Adipocyte (in vitro differentiated cells): ENCODE results near the gene NFS1.
A peak's percentile ranks its signal among the peaks of the same experiment; 100 is the strongest.

Source experiments
- DNase-seq: peaks from one replicate; pipeline ENCODE4 v3.0.0-alpha.2; 2015; ENCODE audit warnings: low read depth
- H3K27me3 ChIP-seq: replicated peaks from 2 replicates; pipeline ENCODE4 v1.7.0; 2013; ENCODE audit warnings: mild to moderate bottlenecking, low read length, moderate library complexity; ENCODE audit not compliant: control insufficient read depth, insufficient read depth
- H3K36me3 ChIP-seq: 2 replicates; pipeline ENCODE4 v1.7.0; 2013; ENCODE audit warnings: low read length, mild to moderate bottlenecking, moderate library complexity; ENCODE audit not compliant: control insufficient read depth, insufficient read depth, severe bottlenecking
- H3K4me1 ChIP-seq: 2 replicates; pipeline ENCODE4 v1.7.0; 2013; ENCODE audit warnings: mild to moderate bottlenecking, low read length, moderate library complexity; ENCODE audit not compliant: control insufficient read depth, insufficient read depth
- H3K4me3 ChIP-seq: 2 replicates; pipeline ENCODE4 v1.7.0; 2013; ENCODE audit warnings: mild to moderate bottlenecking, low read length, moderate library complexity
- H3K9ac ChIP-seq: 2 replicates; pipeline ENCODE4 v1.7.0; 2013; ENCODE audit warnings: mild to moderate bottlenecking, low read length, moderate library complexity
- H3K9me3 ChIP-seq: 2 replicates; pipeline ENCODE4 v1.7.0; 2013; ENCODE audit warnings: mild to moderate bottlenecking, low read length, moderate library complexity; ENCODE audit not compliant: control insufficient read depth

NFS1 gene

GRCh38 chr20:35663516-35664465 lies 35.4 kb downstream of the NFS1 start:
- no peaks in the 10 kb centered on the region for H3K27me3 ChIP-seq
- peaks cover 30% of the 10 kb centered on the region for H3K4me1 ChIP-seq
- peak; percentile 53 for DNase-seq
- H3K9ac ChIP-seq: peak overlapping the region; percentile 98
- no peaks in the 10 kb centered on the region for H3K9me3 ChIP-seq
- peaks cover 9% of the 10 kb centered on the region for H3K36me3 ChIP-seq
- peak overlapping the region; percentile 96 for H3K4me3 ChIP-seq

- no peaks in the 10 kb centered on the region for H3K9me3 ChIP-seq
- H3K4me3 ChIP-seq: peak overlapping the region; percentile 96
- H3K27me3 ChIP-seq: no peaks in the 10 kb centered on the region
- H3K9ac ChIP-seq: no peak overlapping the region
- no peak for DNase-seq
- no peaks in the 10 kb centered on the region for H3K36me3 ChIP-seq
- H3K4me1 ChIP-seq: peaks cover 30% of the 10 kb centered on the region
Measured at GRCh38 chr20:35662551-35662950, 36.6 kb downstream of the NFS1 start.

GRCh38 chr20:35661908-35662307 lies 37.2 kb downstream of the NFS1 start:
- no peak for DNase-seq
- Histone ChIP-seq H3K27me3 (no peaks in the 10 kb centered on the region), H3K4me3 (peak overlapping the region; percentile 96), H3K4me1 (peaks cover 30% of the 10 kb centered on the region), H3K36me3 (no peaks in the 10 kb centered on the region), H3K9ac (no peak overlapping the region), H3K9me3 (no peaks in the 10 kb centered on the region)

GRCh38 chr20:35661053-35661452 lies 38.1 kb downstream of the NFS1 start:
- Histone ChIP-seq H3K4me1 (peaks cover 30% of the 10 kb centered on the region), H3K9ac (peak overlapping the region; percentile 6), H3K27me3 (no peaks in the 10 kb centered on the region), H3K36me3 (no peaks in the 10 kb centered on the region), H3K9me3 (no peaks in the 10 kb centered on the region), H3K4me3 (peak overlapping the region; percentile 96)
- no peak for DNase-seq

DNA sequence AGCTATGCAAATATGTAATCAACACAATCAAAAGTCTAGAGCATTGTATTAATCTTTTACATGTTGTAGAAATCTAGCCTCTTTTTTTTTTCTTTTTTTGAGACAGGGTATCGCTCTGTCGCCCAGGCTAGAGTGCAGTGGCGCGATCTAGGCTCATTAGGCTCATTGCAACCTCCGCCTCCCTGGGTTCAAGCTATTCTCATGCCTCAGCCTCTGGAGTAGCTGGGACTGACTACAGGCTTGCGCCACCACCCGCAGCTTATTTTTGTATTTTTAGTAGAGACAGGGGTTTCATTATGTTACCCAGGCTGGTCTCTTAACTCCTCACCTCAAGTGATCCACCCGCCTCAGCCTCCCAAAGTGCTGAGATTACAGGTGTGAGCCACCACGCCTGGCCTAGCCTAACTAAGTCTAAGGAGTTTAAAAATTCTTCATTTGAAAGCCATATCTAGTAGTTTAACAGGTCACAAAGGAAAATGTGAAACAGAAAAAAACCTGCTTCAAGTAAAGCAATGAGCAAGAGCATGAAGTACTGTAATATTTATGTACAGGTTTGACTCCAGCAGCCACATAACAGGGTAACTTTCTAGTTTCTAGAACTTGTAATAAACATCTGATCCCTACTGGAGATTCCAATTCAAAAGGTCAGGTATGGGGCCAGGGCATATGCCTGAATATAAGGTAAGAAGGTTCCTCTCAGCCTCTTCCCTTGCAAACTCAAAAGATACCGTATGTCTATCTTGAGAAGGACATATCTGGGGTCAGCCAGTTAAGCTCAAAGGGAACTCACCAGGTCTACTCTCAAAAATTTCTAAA lies 38.8 kb downstream of the NFS1 start:
- no peak for DNase-seq
- no peak overlapping the region for H3K9ac ChIP-seq
- peaks cover 30% of the 10 kb centered on the region for H3K4me1 ChIP-seq
- peak overlapping the region; percentile 96 for H3K4me3 ChIP-seq
- H3K27me3 ChIP-seq: no peaks in the 10 kb centered on the region
- H3K36me3 ChIP-seq: no peaks in the 10 kb centered on the region
- no peaks in the 10 kb centered on the region for H3K9me3 ChIP-seq

- DNase-seq: no peak
- Histone ChIP-seq H3K4me3 (no peak overlapping the region), H3K27me3 (no peaks in the 10 kb centered on the region), H3K9ac (no peak overlapping the region), H3K4me1 (peaks cover 18% of the 10 kb centered on the region), H3K36me3 (peaks cover 28% of the 10 kb centered on the region), H3K9me3 (no peaks in the 10 kb centered on the region)
Measured at GRCh38 chr20:35657271-35657670, 41.9 kb downstream of the NFS1 start.

DNA sequence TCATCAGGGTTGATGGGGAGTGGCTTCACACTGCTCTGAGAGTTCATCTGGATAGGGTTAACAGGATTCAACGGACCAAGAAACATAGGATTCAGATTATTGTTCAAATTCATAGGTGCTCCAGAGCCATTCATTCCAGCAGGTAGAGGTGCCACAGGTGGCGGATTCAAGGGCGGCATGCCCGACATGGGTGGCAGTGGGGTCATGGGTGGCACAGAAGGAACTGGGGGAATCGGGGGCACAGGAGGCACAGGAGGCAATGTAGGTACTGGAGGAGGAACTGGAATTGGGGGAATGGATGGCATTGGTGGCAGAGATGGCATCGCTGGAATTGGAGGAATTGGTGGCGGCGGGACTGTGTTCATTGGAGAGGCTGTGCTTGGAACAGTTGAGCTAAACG lies 44.7 kb downstream of the NFS1 start:
- Histone ChIP-seq H3K27me3 (no peaks in the 10 kb centered on the region), H3K4me3 (no peak overlapping the region), H3K9me3 (no peaks in the 10 kb centered on the region), H3K9ac (no peak overlapping the region), H3K36me3 (peaks cover 35% of the 10 kb centered on the region), H3K4me1 (peaks cover 2% of the 10 kb centered on the region)
- DNase-seq: no peak

DNA sequence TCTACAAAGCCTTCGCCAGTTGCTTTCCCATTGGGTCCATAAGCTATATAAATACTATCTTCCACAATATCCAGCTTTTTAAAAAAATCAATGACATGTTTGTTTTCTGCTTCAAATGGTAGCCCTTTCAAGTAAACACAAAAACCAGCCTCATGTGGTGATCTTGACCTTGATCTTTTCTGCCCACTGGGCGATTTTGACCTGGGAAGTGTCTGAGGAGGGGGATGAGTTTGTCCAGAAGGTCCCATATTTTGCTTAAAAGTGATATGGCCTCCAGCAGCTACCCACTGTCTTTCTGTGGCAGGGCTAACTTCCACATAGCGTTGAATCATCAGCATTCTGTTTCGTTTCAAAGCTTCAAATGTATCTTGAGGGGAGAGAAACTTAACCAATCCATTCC lies 45.3 kb downstream of the NFS1 start:
- Histone ChIP-seq H3K4me1 (peaks cover 7% of the 10 kb centered on the region), H3K9ac (no peak overlapping the region), H3K27me3 (no peaks in the 10 kb centered on the region), H3K36me3 (peaks cover 35% of the 10 kb centered on the region), H3K4me3 (no peak overlapping the region), H3K9me3 (no peaks in the 10 kb centered on the region)
- DNase-seq: no peak

- no peak for DNase-seq
- H3K36me3 ChIP-seq: peaks cover 35% of the 10 kb centered on the region
- H3K9ac ChIP-seq: no peak overlapping the region
- H3K4me1 ChIP-seq: peaks cover 10% of the 10 kb centered on the region
- H3K9me3 ChIP-seq: no peaks in the 10 kb centered on the region
- no peaks in the 10 kb centered on the region for H3K27me3 ChIP-seq
- no peak overlapping the region for H3K4me3 ChIP-seq
Measured at GRCh38 chr20:35653430-35653734, 45.8 kb downstream of the NFS1 start.

DNA sequence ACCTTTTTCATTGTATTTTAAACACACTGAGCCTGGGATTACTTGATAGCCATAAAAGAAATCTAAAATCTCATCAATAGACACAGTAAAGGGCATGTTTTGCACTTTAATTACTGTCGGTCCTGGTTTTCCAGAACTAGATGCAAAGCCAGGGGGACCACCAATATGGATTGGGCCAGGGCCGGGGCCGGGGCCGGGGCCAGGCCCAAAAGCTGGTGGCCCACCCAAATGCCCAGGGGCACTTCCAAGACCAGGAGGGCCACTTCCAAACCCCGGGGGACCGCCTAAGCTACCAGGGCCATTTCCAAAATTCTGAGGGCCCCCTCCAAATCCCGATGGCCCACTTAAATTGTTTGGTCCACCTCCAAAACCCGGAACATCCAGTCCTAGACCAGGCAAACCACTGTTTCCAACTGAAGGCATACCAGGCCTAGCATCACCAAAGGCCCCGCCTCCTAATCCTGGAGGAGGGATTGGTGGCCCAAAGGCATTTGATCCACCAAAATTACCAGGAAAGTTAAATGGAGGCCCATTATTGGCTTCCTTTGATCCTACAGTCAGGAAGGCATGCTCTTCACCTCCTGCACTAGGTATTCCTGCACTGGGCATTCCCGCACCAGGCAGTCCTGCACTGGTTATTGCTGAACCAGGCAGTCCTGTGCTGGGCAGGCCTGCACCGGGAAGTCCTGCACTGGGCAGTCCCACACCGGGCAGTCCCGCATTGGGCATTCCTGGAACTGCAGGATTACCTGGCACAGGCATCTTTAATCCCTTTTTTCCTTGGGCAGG lies 46.3 kb downstream of the NFS1 start:
- no peak for DNase-seq
- Histone ChIP-seq H3K36me3 (peaks cover 35% of the 10 kb centered on the region), H3K27me3 (no peaks in the 10 kb centered on the region)

GRCh38 chr20:35651958-35652357 lies 47.2 kb downstream of the NFS1 start:
- Histone ChIP-seq H3K9me3 (no peaks in the 10 kb centered on the region), H3K9ac (no peak overlapping the region), H3K36me3 (peaks cover 35% of the 10 kb centered on the region)

More for the DNA sequence above, 46.3 kb downstream of the NFS1 start:
- peaks cover 10% of the 10 kb centered on the region for H3K4me1 ChIP-seq
- no peak overlapping the region for H3K4me3 ChIP-seq
- no peaks in the 10 kb centered on the region for H3K9me3 ChIP-seq
- H3K9ac ChIP-seq: no peak overlapping the region

More at GRCh38 chr20:35651958-35652357, 47.2 kb downstream of the NFS1 start:
- H3K4me1 ChIP-seq: peaks cover 10% of the 10 kb centered on the region
- no peak for DNase-seq
- no peaks in the 10 kb centered on the region for H3K27me3 ChIP-seq
- no peak overlapping the region for H3K4me3 ChIP-seq
